ENCODE results near the gene NTM.
"Not testable (repeated sequence)": the region's sequence is repeated elsewhere in the genome, so short reads cannot be mapped to it uniquely, and the experiment has no call there.

The NTM gene

GRCh38 chr11:132047167-132047566 is 676.8 kb downstream of the NTM start:
- DNase-seq (ENCODE audit: low read depth): no peak

GRCh38 chr11:132048040-132048439 is 677.6 kb downstream of the NTM start:
- no peak for DNase-seq (ENCODE audit: low read depth)

GRCh38 chr11:132049205-132049604 is 678.8 kb downstream of the NTM start:
- DNase-seq (ENCODE audit: low read depth): no peak

- no peak for DNase-seq (ENCODE audit: low read depth)
Measured at GRCh38 chr11:132050049-132050448, 679.6 kb downstream of the NTM start.

GRCh38 chr11:132050577-132051165 is 680.3 kb downstream of the NTM start:
- DNase-seq (ENCODE audit: low read depth): no peak

- no peak for DNase-seq (ENCODE audit: low read depth)
Measured at GRCh38 chr11:132051704-132052103, 681.3 kb downstream of the NTM start.

GRCh38 chr11:132052342-132052741 is 681.9 kb downstream of the NTM start:
- no peak for DNase-seq (ENCODE audit: low read depth)

- no peak for DNase-seq (ENCODE audit: low read depth)
Measured at GRCh38 chr11:132052904-132053303, 682.5 kb downstream of the NTM start.

GRCh38 chr11:132054822-132055221 is 684.4 kb downstream of the NTM start:
- no peak for DNase-seq (ENCODE audit: low read depth)

- no peak for DNase-seq (ENCODE audit: low read depth)
Measured at GRCh38 chr11:132055296-132055695, 684.9 kb downstream of the NTM start.

- no peak for DNase-seq (ENCODE audit: low read depth)
Measured at GRCh38 chr11:132056689-132057088, 686.3 kb downstream of the NTM start.

- DNase-seq (ENCODE audit: low read depth): no peak
Measured at GRCh38 chr11:132057266-132057665, 686.9 kb downstream of the NTM start.

GRCh38 chr11:132058211-132058772 is 687.9 kb downstream of the NTM start:
- DNase-seq (ENCODE audit: low read depth): no peak

- no peak for DNase-seq (ENCODE audit: low read depth)
Measured at GRCh38 chr11:132060567-132060966, 690.2 kb downstream of the NTM start.

GRCh38 chr11:132062031-132062430 is 691.6 kb downstream of the NTM start:
- no peak for DNase-seq (ENCODE audit: low read depth)

- DNase-seq (ENCODE audit: low read depth): no peak
Measured at GRCh38 chr11:132062541-132062940, 692.1 kb downstream of the NTM start.

- no peak for DNase-seq (ENCODE audit: low read depth)
Measured at GRCh38 chr11:132064987-132065620, 694.7 kb downstream of the NTM start.

- DNase-seq (ENCODE audit: low read depth): no peak
Measured at GRCh38 chr11:132068556-132068955, 698.1 kb downstream of the NTM start.

- not testable (repeated sequence) for DNase-seq (ENCODE audit: low read depth)
Measured at GRCh38 chr11:132069593-132069992, 699.2 kb downstream of the NTM start.

GRCh38 chr11:132070907-132071306 is 700.5 kb downstream of the NTM start:
- not testable (repeated sequence) for DNase-seq (ENCODE audit: low read depth)

- DNase-seq (ENCODE audit: low read depth): no peak
Measured at GRCh38 chr11:132072044-132072857, 701.8 kb downstream of the NTM start.

- DNase-seq (ENCODE audit: low read depth): no peak
Measured at GRCh38 chr11:132072858-132073211, 702.4 kb downstream of the NTM start.

- DNase-seq (ENCODE audit: low read depth): no peak
Measured at GRCh38 chr11:132073787-132074186, 703.4 kb downstream of the NTM start.

Measured in activated T-helper 9 cell treated with anti-CD3 and anti-CD28 coated beads, Interleukin-2, amount 50 U/mL, for 16 hours (primary cell).